Measurements from ENCODE around the gene PIP5KL1. TPM values are rescaled to one million over a fixed set of nuclear protein-coding genes. Genes with fewer than 3 reads are reported as not detected.

Gene PIP5KL1
- total and polyA plus RNA-seq, 2 experiments from 2014 or later = 13.4 to 19.5 TPM

- Histone ChIP-seq H3K9me2 (ENCODE audit: insufficient read depth) (no peaks in the 10 kb centered on the region), H3K27me3 (ENCODE audit: insufficient read depth) (no peaks in the 10 kb centered on the region), H3F3A (replicated peaks; ENCODE audit: low read depth) (0 out of 2 replicates have a peak, but pooled peaks cover 9% of the 10 kb centered on the region), H3K36me3 (ENCODE audit: insufficient read depth) (no peaks in the 10 kb centered on the region), H3K4me3 (peak overlapping the region; percentile 77), H2AFZ (0 out of 2 replicates have a peak overlapping the region, but pooled peaks have one; percentile 84), H3K4me2 (peak overlapping the region; percentile 92), H3K79me2 (replicated peaks; ENCODE audit: insufficient read depth) (peaks cover 7% of the 10 kb centered on the region), H3K27ac (ENCODE audit: low read depth) (no peak overlapping the region), H4K20me1 (replicated peaks; ENCODE audit: insufficient read depth) (peaks cover 8% of the 10 kb centered on the region), H3K4me1 (ENCODE audit: insufficient read depth) (peaks cover 21% of the 10 kb centered on the region)
- Mint-ChIP-seq H3K9me3 (no peaks in the 10 kb centered on the region; the same call in 1 of the 3 replicates), H3K36me3 (ENCODE audit: low read depth) (peaks cover 11% of the 10 kb centered on the region; the same call in 2 of the 3 replicates), H3K27me3 (ENCODE audit: insufficient read depth, low read depth, poor library complexity) (peaks cover 29% of the 10 kb centered on the region), H3K4me3 (peak overlapping the region; percentile 89), H3K27ac (peak overlapping the region; percentile 85), H3K4me1 (peaks cover 34% of the 10 kb centered on the region)
- DNase-seq (ENCODE audit: low spot score) = no peak
- no peak for ATAC-seq
- TF ChIP-seq STAT1 (IDR thresholded peaks at IDR 0.05; ENCODE audit: unreplicated experiment) (no peak), EZH2 (IDR thresholded peaks at IDR 0.05; ENCODE audit: low read depth, unreplicated experiment) (no peak), ZNF331 (CRISPR knock-in tag; IDR thresholded peaks at IDR 0.05; ENCODE audit: low read depth) (no peak), ZNF462 (CRISPR knock-in tag; IDR thresholded peaks at IDR 0.05) (no peak), ZNF114 (CRISPR knock-in tag; IDR thresholded peaks at IDR 0.05) (no peak), CREB1 (CRISPR knock-in tag; IDR thresholded peaks at IDR 0.05; ENCODE audit: low read depth) (no peak), ETS1 (IDR thresholded peaks at IDR 0.05) (no peak)
These were observed 6.4 kb upstream of the PIP5KL1 start for GRCh38 chr9:127937056-127937387.
